ENCODE measurements around the gene GUCY1A2. TPM values are rescaled to one million over a fixed set of nuclear protein-coding genes. Genes with fewer than 3 reads are reported as not detected.

The GUCY1A2 gene
- total RNA-seq, 1 experiment from 2014 or later, result 0.10 TPM

DNA sequence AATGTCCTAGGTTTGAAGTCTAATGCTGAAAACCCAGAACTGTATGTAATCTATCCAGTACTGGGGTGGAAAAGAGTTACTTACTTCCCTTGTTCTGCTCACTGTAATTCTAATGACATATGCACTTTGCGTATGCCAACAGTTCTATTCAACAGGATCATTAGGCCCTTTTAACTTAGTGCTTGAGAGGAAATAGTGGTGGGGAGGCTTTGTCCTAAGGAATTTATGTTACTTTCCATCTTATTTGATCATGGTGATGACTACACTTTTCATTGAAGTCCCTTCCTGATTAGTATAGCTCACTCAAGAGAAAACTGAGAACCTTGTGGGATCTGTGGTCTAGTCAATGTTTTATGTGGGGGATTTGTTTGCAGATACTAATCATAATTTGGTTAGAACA, 348.2 kb downstream of the GUCY1A2 start:
- no peaks in the 10 kb centered on the region for H3K36me3 ChIP-seq (ENCODE audit: control insufficient read depth in 1 of 2, insufficient read depth in 2 of 2, low read length in 2 of 2)
- no peaks in the 10 kb centered on the region for H3K27me3 ChIP-seq (ENCODE audit: insufficient read depth, low read length)
- H3K27ac ChIP-seq (ENCODE audit: low read depth, low read length), result no peak overlapping the region
- no peak for TF ChIP-seq EGR1 (IDR thresholded peaks at IDR 0.05; ENCODE audit: low read depth)
- TF ChIP-seq CTCF (IDR thresholded peaks at IDR 0.05 in 2 of 3, conservative IDR thresholded peaks at IDR 0.05 in 1 of 3; ENCODE audit: borderline replicate concordance in 1 of 3, insufficient read depth in 1 of 3, low read depth in 2 of 3, low read length in 2 of 3), result no peak
- no TSS peak for BruUV-seq (replicated peaks)
- ATAC-seq (no peak), DNase-seq (ENCODE audit: low read depth, low spot score) (no peak)
- H4K20me1 ChIP-seq (ENCODE audit: insufficient read depth), result no peaks in the 10 kb centered on the region
- CTCF ChIA-PET, result no interaction called here
- no peak overlapping the region for H3K4me3 ChIP-seq (replicated peaks in 1 of 2; ENCODE audit: low read depth in 1 of 2, low read length in 2 of 2)
- no peaks in the 10 kb centered on the region for H3K9me2 ChIP-seq (ENCODE audit: insufficient read depth)
- RAD21 ChIA-PET (ENCODE audit: low non-redundant PET in 1 of 2, low total read pairs in 2 of 2, uncharacterized antibody in 2 of 2, unreplicated experiment in 2 of 2), result no interaction called here
- no peak overlapping the region for H3K4me2 ChIP-seq (ENCODE audit: low read length)
- H3K79me2 ChIP-seq (ENCODE audit: insufficient read depth, low read length), result no peaks in the 10 kb centered on the region
- no peaks in the 10 kb centered on the region for H3K9me3 ChIP-seq (ENCODE audit: control insufficient read depth in 1 of 2, insufficient read depth in 1 of 2, low read depth in 1 of 2, low read length in 2 of 2)
- intact Hi-C loops (cut with micrococcal nuclease), result no loop called here
- H3K4me1 ChIP-seq (ENCODE audit: control insufficient read depth in 1 of 2, insufficient read depth in 2 of 2, low read length in 2 of 2), result no peaks in the 10 kb centered on the region
- H2AFZ ChIP-seq (ENCODE audit: low read depth, low read length, poor library complexity, severe bottlenecking), result no peak overlapping the region
- POLR2A ChIA-PET, result no interaction called here
- H3K9ac ChIP-seq (ENCODE audit: low read length), result no peak overlapping the region

DNA sequence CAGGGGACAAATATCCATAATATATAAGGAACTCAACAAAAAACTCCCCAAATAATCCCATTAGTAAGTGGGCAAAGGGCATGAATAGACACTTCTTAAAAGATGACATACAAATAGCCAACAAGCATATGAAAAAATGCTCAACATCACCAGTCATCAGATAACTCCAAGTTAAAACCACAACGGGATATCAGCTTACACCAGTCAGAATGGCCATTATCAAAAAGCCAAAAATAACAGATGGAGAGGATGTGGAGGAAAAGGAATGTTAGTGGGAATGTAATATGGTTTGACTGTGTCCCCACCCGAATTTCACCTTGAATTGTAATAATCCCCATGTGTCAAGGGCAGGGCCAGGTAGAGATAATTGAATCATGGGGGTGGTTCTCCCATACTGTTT, 350.1 kb downstream of the GUCY1A2 start:
- H3K36me3 ChIP-seq (ENCODE audit: control insufficient read depth in 1 of 2, insufficient read depth in 2 of 2, low read length in 2 of 2), result no peaks in the 10 kb centered on the region
- intact Hi-C loops (cut with micrococcal nuclease), result no loop called here
- DNase-seq (ENCODE audit: low read depth, low spot score), result no peak
- no peak overlapping the region for H3K9ac ChIP-seq (ENCODE audit: low read length)
- no peak overlapping the region for H3K4me3 ChIP-seq (replicated peaks in 1 of 2; ENCODE audit: low read depth in 1 of 2, low read length in 2 of 2)
- no peaks in the 10 kb centered on the region for H3K9me3 ChIP-seq (ENCODE audit: control insufficient read depth in 1 of 2, insufficient read depth in 1 of 2, low read depth in 1 of 2, low read length in 2 of 2)
- ChIA-PET RAD21 (ENCODE audit: low non-redundant PET in 1 of 2, low total read pairs in 2 of 2, uncharacterized antibody in 2 of 2, unreplicated experiment in 2 of 2) (no interaction called here), CTCF (no interaction called here), POLR2A (no interaction called here)
- no peak overlapping the region for H3K27ac ChIP-seq (ENCODE audit: low read depth, low read length)
- H3K4me2 ChIP-seq (ENCODE audit: low read length), result no peak overlapping the region
- TF ChIP-seq TCF7L2 (IDR thresholded peaks at IDR 0.05; ENCODE audit: borderline replicate concordance, extremely low read depth, insufficient read depth, insufficient read length) (no peak), ELF1 (IDR thresholded peaks at IDR 0.05; ENCODE audit: borderline replicate concordance, low read depth) (no peak), ZFX (IDR thresholded peaks at IDR 0.05) (no peak), CBX3 (IDR thresholded peaks at IDR 0.05; ENCODE audit: low read depth) (no peak), JUND (IDR thresholded peaks at IDR 0.05) (no peak), REST (IDR thresholded peaks at IDR 0.05; ENCODE audit: low read depth) (no peak), SP1 (IDR thresholded peaks at IDR 0.05; ENCODE audit: low read depth) (no peak), ZNF274 (IDR thresholded peaks at IDR 0.05; ENCODE audit: low read depth, low read length) (no peak)
- TF ChIP-seq, protein P1, sequence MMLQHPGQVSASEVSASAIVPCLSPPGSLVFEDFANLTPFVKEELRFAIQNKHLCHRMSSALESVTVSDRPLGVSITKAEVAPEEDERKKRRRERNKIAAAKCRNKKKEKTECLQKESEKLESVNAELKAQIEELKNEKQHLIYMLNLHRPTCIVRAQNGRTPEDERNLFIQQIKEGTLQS (IDR thresholded peaks at IDR 0.05), result no peak
- no peak overlapping the region for H2AFZ ChIP-seq (ENCODE audit: low read depth, low read length, poor library complexity, severe bottlenecking)
- H3K9me2 ChIP-seq (ENCODE audit: insufficient read depth), result no peaks in the 10 kb centered on the region
- H4K20me1 ChIP-seq (ENCODE audit: insufficient read depth), result no peaks in the 10 kb centered on the region
- H3K79me2 ChIP-seq (ENCODE audit: insufficient read depth, low read length), result no peaks in the 10 kb centered on the region
- no peaks in the 10 kb centered on the region for H3K4me1 ChIP-seq (ENCODE audit: control insufficient read depth in 1 of 2, insufficient read depth in 2 of 2, low read length in 2 of 2)
- no TSS peak for BruUV-seq (replicated peaks)
- no peaks in the 10 kb centered on the region for H3K27me3 ChIP-seq (ENCODE audit: insufficient read depth, low read length)
- ATAC-seq, result no peak
